SU-DHL-6 (cell line): ENCODE results near the gene MMP15.

Source experiments
- H2AFZ ChIP-seq: fragments of 200-600 bp; sonication (generic); 2 replicates; pipeline ENCODE4 v1.6.1; 2014; ENCODE audit warnings: low read depth, mild to moderate bottlenecking, moderate library complexity, mixed read lengths, antibody characterized with exemption, low read length; ENCODE audit not compliant: severe bottlenecking
- H3F3A ChIP-seq: fragments of 200-600 bp; shearing (Covaris generic); 2 replicates; pipeline ENCODE4 v1.6.0; 2016; ENCODE audit warnings: antibody characterized with exemption, mild to moderate bottlenecking; ENCODE audit not compliant: insufficient read depth
- H3K27ac ChIP-seq: fragments of 200-600 bp; sonication (generic); 2 replicates; pipeline ENCODE4 v1.5.1; 2016; ENCODE audit warnings: low read depth, mild to moderate bottlenecking, low read length, moderate library complexity, mixed read lengths
- H3K27me3 ChIP-seq: fragments of 200-600 bp; sonication (generic), shearing (Covaris generic); 2 replicates; pipeline ENCODE4 v1.6.0; 2014; ENCODE audit warnings: mild to moderate bottlenecking, low read length
- H3K36me3 ChIP-seq: fragments of 200-600 bp; sonication (generic); 2 replicates; pipeline ENCODE4 v1.6.1; 2014; ENCODE audit warnings: mild to moderate bottlenecking, low read length, mixed read lengths
- H3K4me2 ChIP-seq: fragments of 300-600, 200-600 bp; shearing (Covaris generic), sonication (generic); 2 replicates; pipeline ENCODE4 v1.6.0; 2014; ENCODE audit warnings: low read length, low read depth, mild to moderate bottlenecking; ENCODE audit not compliant: poor library complexity, severe bottlenecking
- H3K4me3 ChIP-seq: fragments of 200-600 bp; sonication (generic); 2 replicates; pipeline ENCODE4 v1.5.1; 2014; ENCODE audit warnings: antibody characterized with exemption, low read length, mild to moderate bottlenecking, mixed read lengths; ENCODE audit not compliant: insufficient read depth, poor library complexity, severe bottlenecking
- H3K79me2 ChIP-seq: fragments of 200-600 bp; sonication (generic); 2 replicates; pipeline ENCODE4 v1.6.1; 2014; ENCODE audit warnings: mild to moderate bottlenecking, low read length, moderate library complexity; ENCODE audit not compliant: insufficient read depth
- H3K9ac ChIP-seq: fragments of 200-600 bp; sonication (generic); 2 replicates; pipeline ENCODE4 v1.7.0; 2014; ENCODE audit warnings: mild to moderate bottlenecking, low read length
- H3K9me2 ChIP-seq: fragments of 200-600 bp; sonication (generic); replicated peaks from 2 replicates; pipeline ENCODE4 v1.6.1; 2014; ENCODE audit warnings: low read length; ENCODE audit not compliant: insufficient read depth
- H3K9me3 ChIP-seq: fragments of 200-600 bp; sonication (generic); 2 replicates; pipeline ENCODE4 v1.6.1; 2014; ENCODE audit warnings: low read length, mixed read lengths; ENCODE audit not compliant: insufficient read depth
- H4K20me1 ChIP-seq: fragments of 200-600 bp; sonication (generic); 2 replicates; pipeline ENCODE4 v1.6.1; 2014; ENCODE audit warnings: low read depth, mild to moderate bottlenecking, antibody characterized with exemption, low read length, moderate library complexity, mixed read lengths
- CTCF ChIP-seq: fragments of 200-600 bp; sonication (generic); IDR thresholded peaks from one replicate; pipeline ENCODE4 v1.5.1; 2017; ENCODE audit warnings: antibody characterized with exemption, mild to moderate bottlenecking, low read length, moderate library complexity; ENCODE audit not compliant: insufficient read depth, poor library complexity, severe bottlenecking
- EZH2phosphoT487 ChIP-seq: fragments of 200-600 bp; sonication (generic), shearing (Covaris generic); conservative IDR thresholded peaks from 2 replicates; pipeline ENCODE4 v1.6.1; 2018; ENCODE audit warnings: mild to moderate bottlenecking, antibody characterized with exemption, low read length, moderate library complexity, mixed read lengths

The MMP15 gene

GRCh38 chr16:57992084-57992483 lies 33.5 kb upstream of the MMP15 start:
- no peak overlapping the region for H3K4me2 ChIP-seq
- no peaks in the 10 kb centered on the region for H3K27me3 ChIP-seq
- no peaks in the 10 kb centered on the region for H4K20me1 ChIP-seq
- no peak overlapping the region for H3K27ac ChIP-seq
- no peaks in the 10 kb centered on the region for H3K79me2 ChIP-seq
- TF ChIP-seq CTCF (no peak), EZH2phosphoT487 (no peak)
- H3K9me2 ChIP-seq, result no peaks in the 10 kb centered on the region
- H3K36me3 ChIP-seq, result no peaks in the 10 kb centered on the region
- no peak overlapping the region for H3K4me3 ChIP-seq
- H3F3A ChIP-seq, result no peaks in the 10 kb centered on the region
- H3K9me3 ChIP-seq, result no peaks in the 10 kb centered on the region
- H3K9ac ChIP-seq, result no peak overlapping the region
- no peak overlapping the region for H2AFZ ChIP-seq

- H3K9me2 ChIP-seq, result no peaks in the 10 kb centered on the region
- no peaks in the 10 kb centered on the region for H3K36me3 ChIP-seq
- no peak overlapping the region for H3K4me3 ChIP-seq
- H3K27ac ChIP-seq, result no peak overlapping the region
- no peaks in the 10 kb centered on the region for H3K27me3 ChIP-seq
- no peak overlapping the region for H3K4me2 ChIP-seq
- H3K9ac ChIP-seq, result no peak overlapping the region
- H3K79me2 ChIP-seq, result no peaks in the 10 kb centered on the region
- no peaks in the 10 kb centered on the region for H3K9me3 ChIP-seq
- no peaks in the 10 kb centered on the region for H4K20me1 ChIP-seq
- TF ChIP-seq CTCF (no peak), EZH2phosphoT487 (no peak)
- no peaks in the 10 kb centered on the region for H3F3A ChIP-seq
- H2AFZ ChIP-seq, result no peak overlapping the region
Measured at GRCh38 chr16:57993438-57993837, 32.1 kb upstream of the MMP15 start.

GRCh38 chr16:57993897-57994296 lies 31.7 kb upstream of the MMP15 start:
- Histone ChIP-seq H4K20me1 (no peaks in the 10 kb centered on the region), H3K36me3 (no peaks in the 10 kb centered on the region), H3K9me3 (no peaks in the 10 kb centered on the region), H3K27ac (no peak overlapping the region), H3K9ac (no peak overlapping the region), H3K27me3 (no peaks in the 10 kb centered on the region), H3K79me2 (no peaks in the 10 kb centered on the region), H3K4me2 (no peak overlapping the region), H3K9me2 (no peaks in the 10 kb centered on the region), H3K4me3 (no peak overlapping the region), H2AFZ (no peak overlapping the region), H3F3A (no peaks in the 10 kb centered on the region)
- TF ChIP-seq EZH2phosphoT487, result no peak
- no peak for TF ChIP-seq CTCF
